ENCODE measurements around the gene MAP7D2. TPM values are rescaled to one million over a fixed set of nuclear protein-coding genes. Genes with fewer than 3 reads are reported as not detected.

Gene MAP7D2
- total RNA-seq, 2 donors from 2014 or later: 0.22 to 1.2 TPM

DNA sequence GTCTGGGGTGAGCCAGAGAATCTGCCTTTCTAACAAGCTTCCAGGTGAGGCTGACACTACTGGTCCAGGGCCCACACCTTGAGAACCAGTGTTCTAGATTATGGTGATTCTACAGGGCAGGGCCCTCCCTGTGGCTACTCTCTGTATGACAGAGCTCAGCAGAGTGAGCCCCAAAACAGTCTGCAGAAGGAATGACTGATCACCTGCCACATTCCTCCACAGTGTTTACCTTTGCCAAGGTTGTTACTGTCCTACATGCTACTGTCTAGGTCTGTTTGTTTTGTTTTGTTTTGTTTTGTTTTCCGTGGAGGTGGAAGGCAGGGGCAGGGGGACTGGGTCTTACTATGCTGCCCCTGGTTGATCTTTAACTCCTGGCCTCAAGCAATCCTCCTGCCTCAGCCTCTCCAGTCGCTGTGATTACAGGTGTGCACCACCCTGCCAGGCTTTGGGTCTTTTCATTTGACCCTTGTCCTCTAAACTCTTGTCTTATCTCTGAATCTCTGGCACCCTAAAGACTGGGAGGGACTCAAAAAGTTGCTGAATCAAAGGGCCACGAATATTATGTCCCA is 45.1 kb downstream of the MAP7D2 start:
- no peak overlapping the region for H3K4me3 Mint-ChIP-seq
- H3K4me1 Mint-ChIP-seq: no peaks in the 10 kb centered on the region
- ATAC-seq (replicated peaks): no peak
- H3K27me3 Mint-ChIP-seq: peaks cover 4% of the 10 kb centered on the region
- no peaks in the 10 kb centered on the region for H3K36me3 Mint-ChIP-seq (ENCODE audit: low read depth)
- no peaks in the 10 kb centered on the region for H3K9me3 Mint-ChIP-seq
- no peak overlapping the region for H3K27ac Mint-ChIP-seq

DNA sequence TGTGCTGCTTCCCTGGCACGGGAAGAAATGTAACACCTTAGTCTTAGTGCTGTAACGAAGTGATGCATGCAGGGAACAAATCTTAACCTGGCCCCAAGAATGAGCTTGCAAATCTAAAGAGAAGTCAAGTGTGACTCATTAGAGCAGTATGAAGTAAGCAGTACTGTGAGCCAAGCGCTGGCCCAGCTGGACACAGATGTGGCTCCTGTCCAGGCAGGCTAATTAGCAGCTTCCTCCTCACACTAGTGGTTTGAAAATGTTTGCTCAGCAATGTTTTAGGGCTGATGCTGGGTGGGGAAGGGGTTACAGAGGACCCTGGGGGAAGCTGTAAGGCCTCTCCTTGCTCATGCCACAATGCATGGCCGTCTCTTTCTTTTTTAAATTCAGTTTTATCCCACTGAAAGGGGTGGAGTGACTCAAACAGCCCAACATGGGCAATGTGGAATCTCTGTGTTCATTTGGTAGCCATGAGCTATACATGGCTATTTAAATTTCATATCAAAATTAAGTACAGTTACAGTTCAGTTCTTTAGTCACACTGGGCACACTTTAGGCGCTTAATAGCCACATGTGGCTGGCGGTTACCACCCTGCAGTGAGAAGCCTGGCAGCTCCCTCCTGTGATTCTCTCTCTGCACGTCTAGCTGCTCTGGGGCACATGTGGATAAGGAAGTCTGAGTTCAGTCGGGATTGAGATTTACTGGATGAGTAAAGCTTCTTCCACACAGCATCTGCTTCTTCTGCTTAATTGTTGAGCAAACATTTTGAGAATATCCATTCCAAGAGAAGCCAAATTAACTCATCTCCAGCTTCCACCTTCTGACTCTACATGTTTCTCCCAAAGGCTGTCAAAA is 48.8 kb downstream of the MAP7D2 start:
- Mint-ChIP-seq H3K9me3 (no peaks in the 10 kb centered on the region), H3K4me3 (no peak overlapping the region), H3K4me1 (no peaks in the 10 kb centered on the region), H3K27ac (no peak overlapping the region), H3K27me3 (no peaks in the 10 kb centered on the region), H3K36me3 (ENCODE audit: low read depth) (no peaks in the 10 kb centered on the region)
- ATAC-seq (replicated peaks): no peak

DNA sequence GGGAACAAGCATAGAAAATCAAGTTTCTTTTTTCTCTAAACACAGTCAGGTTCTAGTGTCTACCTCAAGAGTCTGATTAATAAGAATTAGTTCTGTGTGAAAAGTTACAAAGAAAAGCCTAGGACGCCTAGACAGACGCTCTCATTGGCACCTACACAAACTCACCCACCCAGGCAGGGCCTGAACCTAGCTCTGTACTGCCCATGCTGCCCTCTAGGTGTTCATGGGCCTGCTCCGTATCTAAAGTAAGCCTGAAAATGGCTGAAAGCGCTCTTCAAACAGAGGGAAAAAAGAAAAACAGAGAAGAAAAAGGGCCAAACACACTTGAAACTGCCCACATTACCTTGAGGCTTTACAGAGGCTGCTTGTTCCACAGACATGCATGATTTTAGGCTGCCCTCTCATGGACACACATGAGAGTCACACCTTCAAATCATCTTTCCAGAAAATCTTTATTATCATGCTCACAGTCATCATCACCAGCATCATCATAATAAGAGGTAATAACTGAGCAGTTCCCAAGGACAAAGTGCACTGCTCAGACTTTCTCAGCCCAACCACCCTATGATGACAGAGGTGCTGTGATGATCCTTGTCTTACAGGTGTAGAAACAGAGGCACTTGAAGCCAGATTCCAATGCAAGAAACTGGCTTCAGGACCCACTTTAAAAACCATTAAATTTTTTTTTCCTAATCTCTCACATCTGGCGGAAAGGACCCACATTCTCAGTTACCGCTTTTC is 49.6 kb downstream of the MAP7D2 start:
- H3K4me1 Mint-ChIP-seq: no peaks in the 10 kb centered on the region

DNA sequence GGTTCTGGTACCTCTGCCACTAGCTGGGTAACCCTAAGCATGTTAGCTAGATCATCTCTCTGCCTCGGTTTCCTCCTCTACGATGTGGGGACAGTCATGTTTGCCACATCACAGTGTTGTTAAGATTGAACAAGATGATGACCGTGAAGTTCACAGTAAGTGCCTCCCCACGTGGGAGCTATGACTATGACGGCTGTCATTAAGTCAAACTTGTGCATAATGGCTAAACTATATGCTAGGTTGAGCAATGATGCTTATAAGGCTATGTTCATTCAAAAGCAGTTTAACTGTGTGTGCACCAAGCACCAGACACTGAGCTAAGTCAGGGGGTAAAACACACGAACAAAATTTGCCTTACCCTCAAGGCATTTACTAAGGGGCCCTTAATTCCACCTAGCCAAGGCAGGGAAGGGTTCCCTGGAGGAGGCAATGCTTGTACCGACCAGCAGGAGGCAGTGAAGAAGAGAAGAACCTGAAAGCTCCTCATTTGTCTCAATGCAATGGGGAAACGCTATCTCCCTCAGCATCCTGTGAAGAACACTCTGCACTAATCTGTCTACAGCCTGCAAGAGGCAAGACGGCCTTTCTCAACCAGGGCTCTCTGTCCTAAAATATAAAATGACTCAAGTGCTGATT is 52.9 kb downstream of the MAP7D2 start:
- ATAC-seq (replicated peaks): no peak
- Mint-ChIP-seq H3K4me3 (no peak overlapping the region), H3K27ac (no peak overlapping the region)

More for the DNA sequence above, 49.6 kb downstream of the MAP7D2 start:
- Mint-ChIP-seq H3K27me3 (no peaks in the 10 kb centered on the region), H3K27ac (no peak overlapping the region), H3K36me3 (ENCODE audit: low read depth) (no peaks in the 10 kb centered on the region), H3K4me3 (no peak overlapping the region), H3K9me3 (no peaks in the 10 kb centered on the region)
- peak; percentile 48 for ATAC-seq (replicated peaks)

DNA sequence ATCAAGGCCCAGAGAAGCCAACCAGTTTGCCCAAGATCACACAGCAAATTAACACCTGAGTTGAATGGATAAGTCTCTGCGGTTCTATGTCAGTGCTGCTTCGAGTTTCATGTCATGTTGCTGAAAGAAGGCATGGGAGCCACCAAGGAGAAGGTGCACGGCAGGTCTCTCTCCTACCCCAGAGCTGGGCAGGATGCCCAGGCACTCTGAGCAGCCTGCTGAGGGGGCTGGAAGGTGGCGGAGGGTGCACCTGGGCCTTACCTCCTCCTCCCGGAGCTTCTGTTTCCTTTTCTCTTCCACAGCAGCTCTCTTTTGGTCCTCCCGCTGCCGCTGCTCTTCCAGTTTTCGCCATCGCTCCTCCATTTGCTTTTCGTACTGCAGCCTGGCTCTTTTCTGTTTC is 53.6 kb downstream of the MAP7D2 start:
- H3K36me3 Mint-ChIP-seq (ENCODE audit: low read depth): no peaks in the 10 kb centered on the region
- no peak for ATAC-seq (replicated peaks)
- H3K4me1 Mint-ChIP-seq: no peaks in the 10 kb centered on the region
- H3K27me3 Mint-ChIP-seq: no peaks in the 10 kb centered on the region
- no peaks in the 10 kb centered on the region for H3K9me3 Mint-ChIP-seq
- H3K27ac Mint-ChIP-seq: no peak overlapping the region
- H3K4me3 Mint-ChIP-seq: no peak overlapping the region

More for the DNA sequence above, 52.9 kb downstream of the MAP7D2 start:
- no peaks in the 10 kb centered on the region for H3K36me3 Mint-ChIP-seq (ENCODE audit: low read depth)
- H3K4me1 Mint-ChIP-seq: no peaks in the 10 kb centered on the region
- H3K27me3 Mint-ChIP-seq: no peaks in the 10 kb centered on the region
- no peaks in the 10 kb centered on the region for H3K9me3 Mint-ChIP-seq

DNA sequence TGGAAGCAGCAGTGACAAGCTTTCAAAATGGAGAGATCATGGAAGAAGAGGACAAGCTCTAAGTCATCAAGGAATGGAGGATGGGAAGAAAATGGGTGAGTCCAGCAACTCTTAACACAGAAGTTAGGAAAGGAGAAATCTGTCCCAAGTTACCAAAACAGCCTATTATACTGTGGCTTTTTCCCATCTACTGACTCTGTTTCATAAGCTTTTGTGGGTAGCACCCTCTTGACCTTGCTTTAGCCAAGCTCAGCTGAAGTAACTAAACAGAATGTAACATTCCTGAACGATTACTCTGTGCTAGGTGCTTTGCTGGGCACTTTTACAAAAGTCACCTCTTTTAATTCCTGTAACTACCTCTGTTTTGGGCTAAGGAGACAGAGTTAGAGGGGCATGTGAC is 54.9 kb downstream of the MAP7D2 start:
- Mint-ChIP-seq H3K4me1 (no peaks in the 10 kb centered on the region), H3K36me3 (ENCODE audit: low read depth) (no peaks in the 10 kb centered on the region), H3K4me3 (no peak overlapping the region), H3K27me3 (no peaks in the 10 kb centered on the region), H3K27ac (no peak overlapping the region), H3K9me3 (no peaks in the 10 kb centered on the region)
- ATAC-seq (replicated peaks): no peak

DNA sequence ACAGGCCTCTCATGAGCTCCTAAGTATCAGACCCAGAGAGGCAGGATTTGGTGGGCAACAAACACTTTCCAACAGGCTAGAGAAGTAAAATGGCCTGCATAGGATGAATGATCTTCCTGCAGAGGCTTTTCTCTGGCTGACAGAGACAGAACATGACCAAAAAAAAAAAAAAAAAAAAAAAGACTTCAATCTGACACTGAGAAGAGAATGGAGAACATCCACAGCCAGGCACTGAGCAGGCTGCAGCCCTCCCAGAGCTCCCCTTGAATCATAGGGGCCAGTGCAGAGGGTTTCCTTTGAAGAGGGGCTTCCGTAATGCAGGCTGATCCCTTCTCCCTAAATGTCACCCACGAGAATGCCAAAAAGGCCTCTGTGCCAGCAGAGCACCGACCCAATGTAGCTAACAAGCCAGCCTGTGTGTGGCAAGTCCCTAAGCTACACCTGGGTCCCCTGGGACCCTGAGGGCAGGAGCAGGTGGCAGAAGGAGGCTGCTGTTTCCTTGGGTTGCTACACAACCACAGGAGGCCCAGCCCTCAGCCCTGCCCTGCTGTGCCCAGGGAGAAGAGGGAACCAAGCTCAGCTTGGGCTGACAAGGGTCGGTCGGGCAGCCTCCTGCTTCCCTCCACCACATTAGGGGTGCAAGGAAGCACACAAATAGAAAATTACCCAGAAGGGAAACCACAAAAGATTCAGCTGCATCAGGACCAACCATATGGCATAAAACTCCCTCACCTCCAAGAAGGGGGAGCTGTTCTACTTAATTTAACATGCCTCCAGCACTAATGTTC is 55.6 kb downstream of the MAP7D2 start:
- no peaks in the 10 kb centered on the region for H3K36me3 Mint-ChIP-seq (ENCODE audit: low read depth)
- ATAC-seq (replicated peaks): no peak
- H3K4me1 Mint-ChIP-seq: no peaks in the 10 kb centered on the region
- H3K4me3 Mint-ChIP-seq: no peak overlapping the region
- no peaks in the 10 kb centered on the region for H3K27me3 Mint-ChIP-seq
- H3K27ac Mint-ChIP-seq: no peak overlapping the region
- H3K9me3 Mint-ChIP-seq: no peaks in the 10 kb centered on the region

DNA sequence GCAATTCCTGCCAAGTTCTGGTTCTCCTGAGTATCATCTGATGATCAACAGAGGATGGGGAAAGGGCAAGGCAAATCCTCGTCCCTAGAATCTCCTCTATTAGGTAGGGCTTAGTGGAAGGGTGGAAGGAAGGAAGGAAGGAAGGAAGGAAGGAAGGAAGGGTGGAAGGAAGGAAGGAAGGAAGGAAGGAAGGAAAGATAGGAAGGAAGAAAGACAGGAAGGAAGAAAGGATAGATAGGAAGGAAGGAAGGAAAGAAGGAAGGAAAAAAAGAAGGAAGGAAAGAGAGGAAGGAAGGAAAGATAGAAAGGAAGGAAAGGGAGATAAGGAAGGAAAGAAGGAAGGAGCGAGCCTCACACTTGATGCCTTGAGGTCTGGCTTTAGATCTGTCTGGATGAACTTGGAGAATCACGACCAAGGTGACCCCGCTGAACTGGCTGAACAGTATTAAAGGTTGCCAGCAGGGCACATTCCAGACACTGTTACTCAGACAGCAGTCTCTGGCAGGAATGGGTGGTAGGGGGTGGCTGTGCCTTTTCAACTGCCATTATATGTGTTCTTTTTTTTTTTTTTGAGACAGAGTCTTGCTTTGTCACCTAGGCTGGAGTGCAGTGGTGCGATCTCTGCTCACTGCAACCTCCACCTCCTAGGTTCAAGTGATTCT is 57.1 kb downstream of the MAP7D2 start:
- Mint-ChIP-seq H3K27me3 (no peaks in the 10 kb centered on the region), H3K4me3 (no peak overlapping the region), H3K36me3 (ENCODE audit: low read depth) (no peaks in the 10 kb centered on the region), H3K9me3 (no peaks in the 10 kb centered on the region), H3K27ac (peak overlapping the region; percentile 20), H3K4me1 (no peaks in the 10 kb centered on the region)
- no peak for ATAC-seq (replicated peaks)

DNA sequence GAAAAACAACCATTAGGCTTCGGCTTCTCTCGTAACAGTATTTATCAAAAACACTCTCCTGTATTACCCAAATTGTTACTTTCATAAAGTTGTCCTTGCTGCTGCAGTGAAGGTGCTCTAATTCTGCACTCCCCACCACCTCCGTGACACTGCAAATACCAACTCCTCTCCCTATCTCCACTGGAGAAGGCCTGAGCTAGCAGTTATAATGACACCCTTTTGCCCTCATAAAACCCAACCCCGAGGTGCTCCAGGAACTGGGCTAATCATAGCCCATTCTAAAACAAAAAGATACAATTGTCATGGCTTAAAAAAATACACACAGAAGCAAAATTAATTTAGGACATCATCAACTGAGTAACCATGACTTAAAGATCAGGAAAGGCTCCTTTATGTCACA is 59.2 kb downstream of the MAP7D2 start:
- H3K27me3 Mint-ChIP-seq: no peaks in the 10 kb centered on the region
- H3K9me3 Mint-ChIP-seq: no peaks in the 10 kb centered on the region
- no peaks in the 10 kb centered on the region for H3K4me1 Mint-ChIP-seq
- H3K4me3 Mint-ChIP-seq: no peak overlapping the region
- H3K27ac Mint-ChIP-seq: no peak overlapping the region
- no peak for ATAC-seq (replicated peaks)
- no peaks in the 10 kb centered on the region for H3K36me3 Mint-ChIP-seq (ENCODE audit: low read depth)

DNA sequence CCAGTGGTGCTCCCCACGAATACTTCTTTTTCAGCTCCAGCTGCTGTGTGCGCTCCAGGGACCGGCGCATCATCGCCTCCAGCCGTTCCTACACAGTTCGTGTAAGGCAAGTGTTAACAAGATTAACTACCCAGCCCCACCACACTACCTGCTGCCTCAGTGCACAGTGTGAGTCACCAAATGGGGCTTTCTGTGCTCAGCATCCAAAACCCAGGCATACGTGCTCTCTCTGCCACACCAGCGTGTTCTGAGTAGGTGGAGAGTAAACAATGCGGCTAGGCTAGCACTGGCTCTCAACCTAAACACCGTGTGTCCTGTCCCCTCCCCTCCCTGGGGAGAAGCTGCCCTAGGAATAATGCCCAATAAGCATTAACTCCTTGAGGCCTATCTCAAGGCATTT is 60.0 kb downstream of the MAP7D2 start:
- no peaks in the 10 kb centered on the region for H3K4me1 Mint-ChIP-seq
- no peaks in the 10 kb centered on the region for H3K27me3 Mint-ChIP-seq
- H3K4me3 Mint-ChIP-seq: no peak overlapping the region
- no peaks in the 10 kb centered on the region for H3K36me3 Mint-ChIP-seq (ENCODE audit: low read depth)
- H3K27ac Mint-ChIP-seq: no peak overlapping the region
- no peaks in the 10 kb centered on the region for H3K9me3 Mint-ChIP-seq
- peak; percentile 82 for ATAC-seq (replicated peaks)

DNA sequence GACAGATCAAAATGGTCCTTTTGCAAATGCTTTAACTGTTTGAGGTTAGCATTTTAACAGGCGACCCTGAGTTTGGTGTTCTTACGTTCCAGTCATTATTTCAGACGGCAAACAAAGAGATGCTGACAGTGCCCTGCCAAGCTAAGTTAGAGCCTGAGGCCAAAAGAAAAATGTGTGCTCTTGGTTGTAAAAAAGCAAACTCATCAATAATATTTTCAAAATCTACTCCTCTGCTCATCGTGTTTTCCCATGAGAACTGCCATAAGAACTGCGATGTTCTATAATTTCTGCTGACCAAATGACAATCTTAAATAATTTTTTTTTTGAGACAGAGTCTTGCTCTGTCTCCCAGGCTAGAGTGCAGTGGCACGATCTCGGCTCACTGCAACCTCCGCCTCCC is 63.2 kb downstream of the MAP7D2 start:
- ATAC-seq (replicated peaks): no peak
- Mint-ChIP-seq H3K27me3 (no peaks in the 10 kb centered on the region), H3K4me1 (no peaks in the 10 kb centered on the region), H3K36me3 (ENCODE audit: low read depth) (no peaks in the 10 kb centered on the region), H3K9me3 (no peaks in the 10 kb centered on the region), H3K27ac (no peak overlapping the region), H3K4me3 (no peak overlapping the region)

DNA sequence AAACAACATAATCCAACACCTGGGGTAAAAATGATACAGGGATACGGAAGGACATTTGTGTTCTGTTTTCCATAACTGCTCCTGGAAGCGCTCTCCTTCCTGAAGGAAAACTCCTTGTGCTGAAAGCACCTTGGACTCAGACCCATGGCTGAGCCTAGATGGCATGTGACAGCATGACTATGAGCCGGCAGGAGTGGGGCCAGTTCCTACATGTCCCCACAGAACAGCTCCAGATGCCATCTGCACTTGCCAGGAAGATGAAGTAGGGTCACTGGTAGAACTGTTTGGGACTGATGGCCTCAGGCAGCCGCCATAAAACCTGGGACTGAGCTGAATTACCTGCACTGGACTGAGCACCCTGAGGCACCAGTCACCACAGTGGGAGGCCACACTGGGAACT is 69.8 kb downstream of the MAP7D2 start:
- H3K4me1 Mint-ChIP-seq: no peaks in the 10 kb centered on the region
- no peak for ATAC-seq (replicated peaks)
- no peak overlapping the region for H3K4me3 Mint-ChIP-seq
- no peak overlapping the region for H3K27ac Mint-ChIP-seq
- no peaks in the 10 kb centered on the region for H3K27me3 Mint-ChIP-seq
- no peaks in the 10 kb centered on the region for H3K36me3 Mint-ChIP-seq (ENCODE audit: low read depth)
- H3K9me3 Mint-ChIP-seq: no peaks in the 10 kb centered on the region

DNA sequence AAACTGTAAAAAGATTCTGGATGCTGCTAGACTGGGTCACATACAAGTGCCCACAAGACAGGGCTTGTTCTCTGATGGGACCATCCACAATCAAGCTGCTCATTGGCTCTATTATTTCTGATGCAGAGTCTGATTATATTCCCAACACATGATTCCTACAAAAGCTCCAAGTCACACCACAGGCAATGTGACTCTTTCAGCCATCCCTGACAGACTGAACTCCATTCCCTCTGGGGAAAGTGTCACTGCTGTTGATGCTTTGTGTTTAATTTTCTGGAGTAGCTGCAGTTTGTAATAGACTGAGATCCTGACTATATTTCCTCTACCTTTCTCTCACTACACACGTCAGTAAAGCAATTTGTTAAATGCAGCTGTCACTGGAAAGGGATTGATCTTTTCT is 70.5 kb downstream of the MAP7D2 start:
- Mint-ChIP-seq H3K36me3 (ENCODE audit: low read depth) (no peaks in the 10 kb centered on the region), H3K4me1 (no peaks in the 10 kb centered on the region), H3K27me3 (no peaks in the 10 kb centered on the region), H3K4me3 (no peak overlapping the region), H3K27ac (no peak overlapping the region), H3K9me3 (no peaks in the 10 kb centered on the region)
- ATAC-seq (replicated peaks): no peak

DNA sequence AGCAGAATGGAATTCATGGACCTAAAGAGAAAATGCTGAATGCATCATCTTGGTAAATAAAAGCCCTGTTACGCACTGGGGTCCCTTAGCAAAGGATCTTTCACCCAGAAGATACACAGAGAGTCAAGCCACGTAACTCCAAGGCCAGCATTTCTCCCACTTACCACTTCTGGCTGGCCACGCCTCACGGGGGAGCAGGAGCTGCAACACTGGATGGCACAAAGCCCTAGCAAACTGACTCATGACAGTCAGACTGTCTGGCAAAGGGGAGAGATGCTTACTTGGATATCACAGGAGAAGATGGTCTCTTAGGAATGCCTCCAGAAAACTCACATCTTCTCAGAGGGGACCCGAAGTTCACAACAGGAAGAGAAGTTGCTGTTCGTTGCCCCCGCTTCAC is 74.5 kb downstream of the MAP7D2 start:
- no peak overlapping the region for H3K27ac Mint-ChIP-seq
- no peaks in the 10 kb centered on the region for H3K9me3 Mint-ChIP-seq
- no peaks in the 10 kb centered on the region for H3K36me3 Mint-ChIP-seq (ENCODE audit: low read depth)
- no peak for ATAC-seq (replicated peaks)
- H3K27me3 Mint-ChIP-seq: no peaks in the 10 kb centered on the region
- H3K4me3 Mint-ChIP-seq: no peak overlapping the region
- H3K4me1 Mint-ChIP-seq: no peaks in the 10 kb centered on the region

Measured in activated T-helper 17 cell treated with anti-CD3 and anti-CD28 coated beads, Interleukin-2, amount 50 U/mL, for 72 hours (primary cell).